ENCODE results near the gene P2RX5. TPM values are rescaled to one million over a fixed set of nuclear protein-coding genes. Genes with fewer than 3 reads are reported as not detected.
"Not testable (repeated sequence)": the region's sequence is repeated elsewhere in the genome, so short reads cannot be mapped to it uniquely, and the experiment has no call there.

The P2RX5 gene
- polyA plus RNA-seq, 1 donor = 2.2 TPM

DNA sequence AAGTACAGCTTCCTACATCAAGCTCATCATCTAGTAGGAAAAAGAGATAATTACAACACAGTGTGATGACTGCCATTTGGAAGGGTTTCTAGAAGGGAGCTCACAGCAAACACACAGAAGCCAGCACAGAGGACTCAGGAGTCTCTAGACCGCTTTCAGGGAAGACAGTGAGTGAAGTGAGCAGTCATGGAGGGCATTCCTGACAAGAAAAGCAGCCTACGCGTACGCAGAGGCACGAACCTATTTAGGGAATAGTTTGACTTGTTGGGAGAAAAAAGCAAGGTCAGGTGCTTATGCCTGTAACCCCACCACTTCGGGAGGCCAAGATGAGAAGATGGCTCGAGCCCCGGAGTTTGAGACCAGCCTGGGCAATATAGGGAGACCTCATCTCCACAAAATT is 19.3 kb upstream of the P2RX5 start:
- H3K4me3 ChIP-seq (ENCODE audit: low read length) = no peak overlapping the region
- peaks cover 12% of the 10 kb centered on the region for H3K4me1 ChIP-seq (ENCODE audit: control insufficient read depth, insufficient read depth, low read length)
- H3K36me3 ChIP-seq (ENCODE audit: control insufficient read depth, insufficient read depth, low read length) = peaks cover 52% of the 10 kb centered on the region
- no peak overlapping the region for H3K27ac ChIP-seq (ENCODE audit: low read length)
- 100% methylated on average over 1 of the region's 8 CpGs for WGBS (ENCODE audit: insufficient coverage, low lambda C conversion rate)
- H3K27me3 ChIP-seq (ENCODE audit: control insufficient read depth, insufficient read depth, low read length) = no peaks in the 10 kb centered on the region
- no peaks in the 10 kb centered on the region for H3K9me3 ChIP-seq (ENCODE audit: control insufficient read depth, low read depth, low read length)
- DNase-seq = no peak

DNA sequence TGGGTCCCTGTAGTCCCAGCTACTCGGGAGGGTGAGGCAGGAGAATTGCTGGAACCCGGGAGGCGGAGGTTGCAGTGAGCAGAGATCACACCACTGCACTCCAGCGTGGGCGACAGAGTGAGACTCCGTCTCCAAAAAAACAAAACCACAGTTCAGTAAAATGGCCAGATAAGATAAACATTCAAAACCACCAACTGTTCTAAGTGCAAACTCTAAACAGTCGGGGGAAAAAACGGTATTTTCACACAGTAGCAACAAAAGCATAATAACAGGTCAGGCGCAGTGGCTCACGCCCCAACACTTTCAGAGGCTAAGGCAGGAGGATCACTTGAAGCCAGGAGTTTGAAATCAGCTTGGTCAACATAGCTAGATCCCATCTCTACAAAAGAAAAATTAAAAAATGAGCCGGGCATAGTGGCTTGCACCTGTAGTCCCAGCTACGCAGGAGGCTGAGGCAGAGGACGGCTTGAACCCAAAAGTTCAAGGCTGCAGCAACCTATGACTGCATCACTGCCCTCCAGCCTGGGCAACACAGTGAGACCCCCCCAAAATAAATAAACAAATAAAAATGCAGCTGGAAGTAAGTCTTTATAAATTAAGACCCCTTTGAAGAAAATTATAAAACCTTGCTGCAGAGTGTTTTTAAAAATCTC is 17.0 kb upstream of the P2RX5 start:
- Histone ChIP-seq H3K36me3 (ENCODE audit: control insufficient read depth, insufficient read depth, low read length) (peaks cover 48% of the 10 kb centered on the region), H3K27me3 (ENCODE audit: control insufficient read depth, insufficient read depth, low read length) (no peaks in the 10 kb centered on the region), H3K9me3 (ENCODE audit: control insufficient read depth, low read depth, low read length) (no peaks in the 10 kb centered on the region), H3K4me3 (ENCODE audit: low read length) (no peak overlapping the region), H3K4me1 (ENCODE audit: control insufficient read depth, insufficient read depth, low read length) (peaks cover 3% of the 10 kb centered on the region), H3K27ac (ENCODE audit: low read length) (no peak overlapping the region)
- WGBS (ENCODE audit: insufficient coverage, low lambda C conversion rate) = 80% methylated on average over 2 of the region's 13 CpGs
- DNase-seq = no peak

DNA sequence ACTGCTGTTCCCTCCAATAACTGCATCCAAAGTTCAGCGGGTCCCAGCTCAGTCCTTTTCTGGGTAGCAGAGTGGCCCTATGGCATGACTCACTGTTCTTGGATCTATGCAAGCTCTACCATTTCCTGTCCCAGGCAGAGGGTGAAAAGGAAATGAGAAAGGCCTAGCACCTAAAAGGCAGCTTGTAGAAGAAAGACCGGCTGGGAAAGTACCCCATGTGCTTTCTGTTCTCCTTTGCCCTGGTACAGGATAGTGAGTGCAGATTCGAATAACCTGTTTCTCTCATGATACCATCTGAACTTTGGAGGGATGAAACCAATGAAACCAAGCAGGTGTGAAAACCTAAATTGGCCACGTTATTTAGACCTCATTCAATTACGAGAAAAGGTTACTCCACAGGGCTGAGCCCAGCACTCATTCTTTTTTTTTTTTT is 15.0 kb upstream of the P2RX5 start:
- Histone ChIP-seq H3K9me3 (ENCODE audit: control insufficient read depth, low read depth, low read length) (no peaks in the 10 kb centered on the region), H3K27ac (ENCODE audit: low read length) (no peak overlapping the region), H3K27me3 (ENCODE audit: control insufficient read depth, insufficient read depth, low read length) (no peaks in the 10 kb centered on the region), H3K36me3 (ENCODE audit: control insufficient read depth, insufficient read depth, low read length) (peaks cover 30% of the 10 kb centered on the region), H3K4me3 (ENCODE audit: low read length) (no peak overlapping the region), H3K4me1 (ENCODE audit: control insufficient read depth, insufficient read depth, low read length) (no peaks in the 10 kb centered on the region)
- WGBS (ENCODE audit: insufficient coverage, low lambda C conversion rate) = 90% methylated on average over 2 of the region's 5 CpGs
- no peak for DNase-seq

DNA sequence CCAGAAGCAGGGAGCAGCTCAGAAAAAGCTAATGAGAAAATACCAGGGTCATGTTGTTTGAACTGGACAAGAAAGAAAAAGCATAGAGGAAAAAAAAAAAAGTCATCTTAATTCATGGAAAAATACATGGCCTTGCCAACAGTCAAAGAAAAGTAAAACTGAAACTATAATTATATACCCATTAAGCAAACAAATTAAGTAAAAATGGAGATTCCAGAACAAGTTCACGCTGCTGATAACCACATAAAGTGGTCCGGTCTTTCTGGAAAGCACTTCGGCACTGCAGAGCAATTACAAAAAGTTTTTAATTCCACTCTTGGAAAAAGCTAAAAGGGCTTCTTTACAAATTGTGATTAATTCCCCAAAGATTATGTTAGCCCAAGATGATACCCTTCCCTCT is 12.4 kb upstream of the P2RX5 start:
- DNase-seq = no peak
- Histone ChIP-seq H3K4me3 (ENCODE audit: low read length) (no peak overlapping the region), H3K36me3 (ENCODE audit: control insufficient read depth, insufficient read depth, low read length) (peaks cover 14% of the 10 kb centered on the region), H3K27me3 (ENCODE audit: control insufficient read depth, insufficient read depth, low read length) (no peaks in the 10 kb centered on the region), H3K4me1 (ENCODE audit: control insufficient read depth, insufficient read depth, low read length) (no peaks in the 10 kb centered on the region), H3K9me3 (ENCODE audit: control insufficient read depth, low read depth, low read length) (no peaks in the 10 kb centered on the region), H3K27ac (ENCODE audit: low read length) (no peak overlapping the region)
- no CpG with 5 or more reads among the region's 3 CpGs for WGBS (ENCODE audit: insufficient coverage, low lambda C conversion rate)

DNA sequence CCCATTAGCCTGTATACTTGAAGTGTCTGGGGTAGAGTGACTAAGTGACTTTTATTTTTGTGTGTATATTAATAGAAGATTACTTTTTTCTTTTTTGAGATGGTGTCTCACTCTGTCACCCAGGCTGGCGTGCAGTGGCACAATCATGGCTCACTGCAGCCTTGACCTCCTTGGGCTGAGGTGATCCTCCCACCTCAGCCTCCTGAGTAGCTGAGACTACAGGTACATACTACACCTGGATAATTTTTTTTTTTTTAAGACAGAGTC is 9.7 kb upstream of the P2RX5 start:
- no CpG with 5 or more reads among the region's 1 CpG for WGBS (ENCODE audit: insufficient coverage, low lambda C conversion rate)
- H3K9me3 ChIP-seq (ENCODE audit: control insufficient read depth, low read depth, low read length); H3K27me3 ChIP-seq (ENCODE audit: control insufficient read depth, insufficient read depth, low read length); H3K4me1 ChIP-seq (ENCODE audit: control insufficient read depth, insufficient read depth, low read length); DNase-seq; H3K36me3 ChIP-seq (ENCODE audit: control insufficient read depth, insufficient read depth, low read length); H3K27ac ChIP-seq (ENCODE audit: low read length); H3K4me3 ChIP-seq (ENCODE audit: low read length): not testable (repeated sequence)

DNA sequence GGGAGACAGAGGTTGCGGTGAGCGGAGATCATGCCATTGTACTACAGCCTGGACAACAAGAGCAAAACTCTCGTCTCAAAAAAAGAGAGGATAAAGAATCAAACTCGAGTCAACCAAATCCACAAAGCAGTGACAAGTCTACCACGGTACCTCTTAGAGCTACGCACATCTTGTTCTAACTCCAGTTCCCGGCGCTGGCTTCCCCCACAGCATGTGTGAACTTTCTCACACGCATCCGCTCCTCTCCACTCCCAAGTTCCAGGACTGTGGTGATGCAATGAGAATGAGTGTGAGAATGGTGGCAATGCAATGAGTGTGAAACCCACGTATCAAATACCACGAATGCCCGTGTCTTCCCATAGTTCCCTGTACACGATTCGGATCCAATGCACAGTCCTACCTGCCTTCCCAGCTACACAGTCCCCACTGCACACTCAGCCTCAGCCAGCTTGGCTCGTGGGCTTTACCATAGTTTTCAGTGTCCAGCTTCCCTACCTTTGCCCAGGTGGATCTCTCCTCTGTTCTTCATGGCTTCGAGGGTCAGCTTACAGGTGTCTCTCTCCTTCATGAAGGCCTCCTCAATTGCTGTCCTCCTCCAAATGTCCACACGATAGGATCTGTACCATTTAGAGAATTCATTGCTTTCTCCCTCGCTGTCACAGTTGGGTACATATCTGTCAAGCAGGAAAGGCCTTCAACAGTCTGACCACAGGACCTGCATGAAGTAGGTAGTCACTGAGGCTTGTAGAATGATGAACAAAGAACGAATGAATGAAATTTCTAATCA is 9.2 kb upstream of the P2RX5 start:
- no peak for DNase-seq
- 100% methylated on average over 1 of the region's 20 CpGs for WGBS (ENCODE audit: insufficient coverage, low lambda C conversion rate)

DNA sequence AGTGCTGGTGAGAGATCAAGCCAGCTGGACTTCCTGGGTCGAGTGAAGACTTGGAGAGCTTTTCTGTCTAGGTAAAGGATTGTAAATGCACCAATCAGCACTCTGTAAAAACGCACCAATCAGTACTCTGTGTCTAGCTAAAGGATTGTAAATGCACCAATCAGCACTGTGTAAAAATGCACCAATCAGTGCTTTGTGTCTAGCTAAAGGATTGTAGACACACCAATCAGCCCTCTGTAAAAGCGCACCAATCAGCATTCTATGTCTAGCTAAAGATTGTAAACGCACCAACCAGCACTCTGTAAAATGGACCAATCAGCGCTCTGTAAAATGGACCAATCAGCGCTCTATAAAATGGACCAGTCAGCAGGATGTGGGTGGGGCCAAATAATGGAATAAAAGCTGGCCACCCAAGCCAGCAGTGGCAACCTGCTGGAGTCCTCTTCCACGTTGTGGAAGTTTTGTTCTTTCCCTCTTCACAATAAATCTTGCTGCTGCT is 6.1 kb upstream of the P2RX5 start:
- H3K4me3 ChIP-seq (ENCODE audit: low read length); DNase-seq; H3K27ac ChIP-seq (ENCODE audit: low read length); H3K36me3 ChIP-seq (ENCODE audit: control insufficient read depth, insufficient read depth, low read length); H3K9me3 ChIP-seq (ENCODE audit: control insufficient read depth, low read depth, low read length); H3K4me1 ChIP-seq (ENCODE audit: control insufficient read depth, insufficient read depth, low read length): not testable (repeated sequence)
- whole genome bisulfite sequencing (ENCODE audit: insufficient coverage, low lambda C conversion rate) = no CpG with 5 or more reads among the region's 7 CpGs
- H3K27me3 ChIP-seq (ENCODE audit: control insufficient read depth, insufficient read depth, low read length) = peaks cover 16% of the 10 kb centered on the region

More for the DNA sequence above, 9.2 kb upstream of the P2RX5 start:
- Histone ChIP-seq H3K4me1 (ENCODE audit: control insufficient read depth, insufficient read depth, low read length) (no peaks in the 10 kb centered on the region), H3K36me3 (ENCODE audit: control insufficient read depth, insufficient read depth, low read length) (no peaks in the 10 kb centered on the region), H3K4me3 (ENCODE audit: low read length) (no peak overlapping the region), H3K9me3 (ENCODE audit: control insufficient read depth, low read depth, low read length) (no peaks in the 10 kb centered on the region), H3K27ac (ENCODE audit: low read length) (no peak overlapping the region), H3K27me3 (ENCODE audit: control insufficient read depth, insufficient read depth, low read length) (no peaks in the 10 kb centered on the region)

DNA sequence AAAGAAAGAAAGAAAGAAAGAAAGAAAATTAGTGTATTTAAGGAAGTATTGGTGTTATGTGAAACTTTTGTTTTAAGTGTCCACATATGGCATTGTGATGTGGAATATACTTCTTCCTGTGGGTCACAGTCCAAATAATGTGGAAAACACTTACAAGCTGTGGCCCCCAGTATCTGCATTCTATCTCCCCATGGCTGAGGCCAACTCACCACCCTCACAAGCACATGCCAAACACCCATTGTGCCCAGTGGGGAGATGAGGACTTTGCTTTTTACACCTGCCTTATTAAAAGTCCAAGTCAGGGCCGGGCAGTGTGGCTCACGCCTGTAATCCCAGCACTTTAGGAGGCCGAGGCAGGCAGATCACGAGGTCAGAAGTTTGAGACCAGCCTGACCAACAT is 4.0 kb upstream of the P2RX5 start:
- no CpG with 5 or more reads among the region's 4 CpGs for WGBS (ENCODE audit: insufficient coverage, low lambda C conversion rate)
- H3K4me3 ChIP-seq (ENCODE audit: low read length) = no peak overlapping the region
- DNase-seq = peak; percentile 57 to 79
- no peaks in the 10 kb centered on the region for H3K9me3 ChIP-seq (ENCODE audit: control insufficient read depth, low read depth, low read length)
- H3K36me3 ChIP-seq (ENCODE audit: control insufficient read depth, insufficient read depth, low read length) = no peaks in the 10 kb centered on the region
- peaks cover 36% of the 10 kb centered on the region for H3K27me3 ChIP-seq (ENCODE audit: control insufficient read depth, insufficient read depth, low read length)
- peaks cover 10% of the 10 kb centered on the region for H3K4me1 ChIP-seq (ENCODE audit: control insufficient read depth, insufficient read depth, low read length)
- H3K27ac ChIP-seq (ENCODE audit: low read length) = no peak overlapping the region

DNA sequence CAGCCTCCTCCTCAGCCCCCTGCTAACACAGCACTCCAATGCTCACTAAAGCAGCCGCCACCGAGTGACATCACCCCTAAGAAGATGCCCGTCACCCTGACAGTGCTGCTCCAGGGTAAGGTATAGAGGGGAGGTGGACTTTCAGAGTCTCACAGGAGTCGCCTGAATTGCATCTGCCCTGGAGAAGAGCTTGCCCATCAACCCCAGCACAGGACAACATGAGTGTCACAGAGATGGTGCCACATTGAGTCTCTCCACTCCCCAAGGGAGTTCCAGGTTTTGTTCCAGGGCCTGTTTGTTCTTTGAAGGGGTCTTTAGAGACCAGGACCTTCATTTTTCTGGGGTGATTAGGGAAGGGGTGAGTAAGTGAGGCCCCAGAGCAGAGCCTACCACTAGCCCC is 2.2 kb upstream of the P2RX5 start:
- no peak overlapping the region for H3K4me3 ChIP-seq (ENCODE audit: low read length)
- WGBS (ENCODE audit: insufficient coverage, low lambda C conversion rate) = no CpG with 5 or more reads among the region's 4 CpGs
- H3K27ac ChIP-seq (ENCODE audit: low read length) = no peak overlapping the region
- DNase-seq = no peak
- H3K36me3 ChIP-seq (ENCODE audit: control insufficient read depth, insufficient read depth, low read length) = no peaks in the 10 kb centered on the region
- peaks cover 52% of the 10 kb centered on the region for H3K27me3 ChIP-seq (ENCODE audit: control insufficient read depth, insufficient read depth, low read length)
- H3K4me1 ChIP-seq (ENCODE audit: control insufficient read depth, insufficient read depth, low read length) = peaks cover 10% of the 10 kb centered on the region
- H3K9me3 ChIP-seq (ENCODE audit: control insufficient read depth, low read depth, low read length) = no peaks in the 10 kb centered on the region

DNA sequence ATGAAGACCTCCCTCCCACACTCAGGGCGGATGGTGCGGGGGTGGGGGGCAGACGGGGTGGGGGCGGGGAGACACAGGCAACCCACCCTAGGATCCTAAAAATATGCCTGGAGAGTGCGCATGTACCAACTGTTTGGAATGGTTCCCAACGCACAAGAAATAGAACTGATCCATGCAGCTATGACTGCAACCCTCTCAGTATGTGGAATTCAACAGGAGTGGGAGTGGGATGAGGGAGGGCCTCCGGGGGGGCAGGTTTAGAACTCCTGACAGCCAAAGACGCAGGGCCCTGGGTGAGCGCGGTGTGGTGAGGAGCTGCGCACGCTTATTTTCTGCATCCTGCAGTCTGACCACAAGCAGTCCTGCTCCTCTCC is 1.1 kb upstream of the P2RX5 start:
- H3K9me3 ChIP-seq (ENCODE audit: control insufficient read depth, low read depth, low read length) = no peaks in the 10 kb centered on the region
- H3K4me3 ChIP-seq (ENCODE audit: low read length) = no peak overlapping the region
- no peak for DNase-seq
- H3K36me3 ChIP-seq (ENCODE audit: control insufficient read depth, insufficient read depth, low read length) = no peaks in the 10 kb centered on the region
- no CpG with 5 or more reads among the region's 12 CpGs for WGBS (ENCODE audit: insufficient coverage, low lambda C conversion rate)
- H3K27ac ChIP-seq (ENCODE audit: low read length) = no peak overlapping the region
- H3K27me3 ChIP-seq (ENCODE audit: control insufficient read depth, insufficient read depth, low read length) = peaks cover 57% of the 10 kb centered on the region
- peaks cover 10% of the 10 kb centered on the region for H3K4me1 ChIP-seq (ENCODE audit: control insufficient read depth, insufficient read depth, low read length)
